ENCODE results near the gene ARHGAP33.

Gene ARHGAP33

GRCh38 chr19:35740423-35741202, 34.8 kb upstream of the ARHGAP33 start:
- peak; percentile 84 for DNase-seq

DNA sequence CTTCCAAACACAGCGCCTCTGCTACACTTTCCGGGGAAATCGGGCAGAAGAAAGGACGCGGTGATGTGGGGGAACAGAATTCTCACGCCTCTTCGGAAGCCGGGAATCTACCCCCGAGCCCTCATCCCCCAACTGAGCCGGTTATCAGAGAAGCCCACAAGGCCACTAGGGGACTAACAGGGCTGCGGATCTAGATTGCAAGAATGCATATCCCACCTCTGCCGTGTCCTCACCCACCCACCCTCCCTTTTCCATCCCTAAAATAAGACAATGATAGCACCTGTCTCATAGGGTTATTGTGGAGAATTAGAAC, 34.2 kb upstream of the ARHGAP33 start:
- DNase-seq, result no peak

DNA sequence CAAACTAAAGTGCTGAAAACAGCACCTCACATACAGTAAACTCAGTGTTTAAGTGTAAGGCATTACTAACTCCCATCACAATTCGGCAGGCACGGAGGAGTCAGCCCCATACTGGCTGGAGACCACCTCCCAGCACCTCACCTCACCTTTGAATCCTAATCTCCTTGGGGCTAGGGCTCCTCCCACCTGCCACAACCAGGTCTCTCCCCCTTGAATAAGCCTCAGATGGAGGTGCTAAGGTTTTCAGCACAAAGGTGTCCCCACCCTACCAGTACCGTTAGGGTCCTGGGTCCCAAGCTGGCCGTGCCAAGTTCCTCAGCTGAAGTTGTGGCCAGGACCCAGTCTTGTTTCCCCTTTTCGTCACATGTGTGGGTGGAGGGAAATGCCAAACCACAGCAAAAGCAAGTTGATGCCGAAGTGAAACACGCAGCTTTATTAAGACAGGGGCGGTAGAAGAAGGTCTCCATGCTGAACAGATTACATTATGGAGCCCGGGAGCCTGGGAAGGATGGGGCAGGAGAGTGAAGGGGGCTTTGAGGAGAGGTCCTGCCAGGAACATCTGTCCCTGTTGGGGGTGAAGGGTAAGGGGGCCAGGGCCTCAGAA, 33.1 kb upstream of the ARHGAP33 start, which contains the start of gene IGFLR1:
IGFLR1 (minus strand) TSS at position 332 of the 604 bp plus-strand sequence. CDS start 1,272 bp downstream, outside the sequence.
- no peak for DNase-seq

- no peak for DNase-seq
Measured at GRCh38 chr19:35743640-35744429, 31.5 kb upstream of the ARHGAP33 start.

GRCh38 chr19:35744430-35745327, 30.7 kb upstream of the ARHGAP33 start:
- peak; percentile 49 for DNase-seq

- peak; percentile 95 for DNase-seq
Measured at GRCh38 chr19:35745328-35746086, 29.9 kb upstream of the ARHGAP33 start, which contains the start of the genes PSENEN and U2AF1L4. PSENEN (plus strand) TSS chr19:35745651; CDS start chr19:35745931, 280 bp downstream. U2AF1L4 (minus strand) TSS chr19:35745418; CDS start chr19:35745391, 27 bp downstream.

DNA sequence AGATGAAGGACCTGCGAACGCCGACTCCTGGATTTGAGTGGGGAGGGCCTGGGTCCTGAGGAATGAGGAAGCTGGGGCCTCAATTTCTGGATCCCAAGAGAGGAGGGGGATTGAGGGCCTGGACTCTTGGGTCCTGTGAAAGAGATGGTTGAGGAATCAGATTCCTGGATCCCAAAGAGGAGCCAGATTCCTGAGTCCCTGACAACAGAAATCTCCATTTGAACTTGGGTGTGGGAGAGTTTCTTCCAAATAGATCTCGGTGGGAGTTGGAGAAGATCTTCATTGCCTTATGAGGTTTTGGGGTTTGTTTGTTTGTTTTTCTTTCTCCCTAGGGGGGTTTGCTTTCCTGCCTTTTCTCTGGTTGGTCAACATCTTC, 29.3 kb upstream of the ARHGAP33 start:
- no peak for DNase-seq

DNA sequence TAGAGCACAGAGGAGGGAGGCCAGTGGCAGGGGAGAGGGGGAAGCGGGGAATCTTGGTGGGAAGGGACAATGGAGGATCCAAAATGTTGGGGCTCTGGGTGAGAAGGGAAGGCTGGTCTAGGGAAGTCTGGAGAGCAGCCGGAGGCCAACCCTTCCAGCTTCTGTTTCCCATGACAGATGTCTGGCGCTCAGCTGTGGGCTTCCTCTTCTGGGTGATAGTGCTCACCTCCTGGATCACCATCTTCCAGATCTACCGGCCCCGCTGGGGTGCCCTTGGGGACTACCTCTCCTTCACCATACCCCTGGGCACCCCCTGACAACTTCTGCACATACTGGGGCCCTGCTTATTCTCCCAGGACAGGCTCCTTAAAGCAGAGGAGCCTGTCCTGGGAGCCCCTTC, 28.8 kb upstream of the ARHGAP33 start:
- no peak for DNase-seq

- DNase-seq, result peak; percentile 96
Measured at GRCh38 chr19:35748106-35749020, 27.0 kb upstream of the ARHGAP33 start, which contains the start of gene LIN37. LIN37 (plus strand) TSS chr19:35748576; CDS start chr19:35748725, 149 bp downstream.

DNA sequence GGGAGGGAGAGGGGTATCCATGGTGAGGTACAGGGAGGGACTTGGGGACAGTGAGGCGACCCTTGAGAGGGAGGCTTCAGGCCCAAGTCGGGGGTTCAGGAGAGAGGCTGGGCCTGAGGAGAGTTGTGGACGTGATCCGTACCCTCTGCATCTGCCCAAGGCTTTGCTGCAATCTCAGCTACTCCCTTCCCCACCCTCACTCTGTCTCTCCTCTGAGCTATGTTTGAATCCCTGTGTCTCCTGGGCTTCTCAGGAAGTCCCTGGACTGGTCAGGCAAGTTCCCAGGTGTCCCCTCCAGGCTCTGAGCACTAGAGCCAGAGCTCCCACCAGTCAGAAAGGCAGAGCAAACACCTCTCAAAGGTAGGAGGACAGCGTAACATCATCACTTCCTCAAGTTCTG, 25.2 kb upstream of the ARHGAP33 start:
- DNase-seq, result no peak

- no peak for DNase-seq
Measured at GRCh38 chr19:35751839-35752745, 23.3 kb upstream of the ARHGAP33 start.

DNA sequence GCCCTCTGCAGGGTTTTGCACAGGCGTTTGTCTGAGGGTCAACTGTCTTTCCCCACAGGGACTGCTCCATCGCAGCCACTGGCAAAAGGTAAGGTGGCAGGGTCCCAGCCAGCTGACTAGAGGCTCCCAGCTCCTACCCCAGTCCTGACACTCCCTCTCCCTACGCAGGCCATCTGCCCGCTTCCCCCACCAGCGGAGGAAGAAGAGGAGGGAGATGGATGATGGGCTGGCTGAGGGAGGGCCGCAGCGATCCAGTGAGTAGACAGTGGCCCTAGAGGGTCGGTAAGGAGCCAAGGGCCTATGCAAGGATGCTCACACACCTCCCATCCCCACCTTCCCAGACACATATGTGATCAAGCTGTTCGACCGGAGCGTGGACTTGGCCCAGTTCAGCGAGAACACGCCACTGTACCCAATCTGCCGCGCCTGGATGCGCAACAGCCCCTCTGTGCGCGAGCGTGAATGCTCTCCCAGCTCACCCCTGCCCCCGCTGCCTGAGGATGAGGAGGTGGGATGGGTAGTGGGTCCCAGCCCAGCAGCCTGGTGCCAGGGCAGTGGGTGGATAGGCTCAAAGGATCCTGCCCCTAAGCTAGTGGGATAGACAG, 22.5 kb upstream of the ARHGAP33 start:
- no peak for DNase-seq

GRCh38 chr19:35753634-35754369, 21.6 kb upstream of the ARHGAP33 start:
- DNase-seq, result no peak

DNA sequence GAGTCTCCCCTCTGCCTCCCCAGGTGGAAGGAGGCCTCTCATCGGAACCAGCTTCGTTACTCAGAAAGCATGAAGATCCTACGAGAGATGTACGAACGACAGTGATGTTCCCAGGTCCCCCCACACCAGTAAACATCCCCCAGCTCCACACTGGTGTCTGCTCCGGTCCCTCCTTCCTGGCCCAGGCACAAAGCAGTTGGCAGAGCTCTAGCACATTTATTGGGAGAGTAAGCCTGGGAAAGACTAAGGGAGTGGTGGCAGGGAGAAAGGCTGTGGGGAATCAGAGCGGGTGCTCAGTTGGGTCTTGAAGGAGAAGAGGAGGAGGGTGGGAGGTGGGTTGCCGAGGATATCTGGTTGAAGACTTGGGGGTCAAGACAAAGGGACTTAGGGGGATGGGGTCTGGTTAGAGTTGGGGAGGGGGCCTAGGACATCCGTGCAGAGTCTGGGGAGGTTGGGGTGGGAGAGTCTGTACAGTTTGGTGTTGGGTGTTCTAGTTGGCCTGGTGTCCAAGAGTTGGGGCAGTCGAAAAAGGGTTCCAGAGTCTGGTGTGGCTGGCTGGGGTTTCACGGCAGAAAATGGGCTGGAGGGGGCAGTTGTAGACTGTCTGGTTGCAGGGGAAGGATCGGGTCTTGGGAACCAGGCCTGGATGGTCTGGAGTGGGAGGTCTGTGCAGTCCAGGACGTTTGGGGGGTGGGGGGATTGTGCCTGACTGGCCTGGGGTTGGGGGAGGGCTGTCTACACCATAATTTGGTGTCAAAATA, 20.8 kb upstream of the ARHGAP33 start:
- no peak for DNase-seq

- DNase-seq, result no peak
Measured at GRCh38 chr19:35755131-35755549, 20.2 kb upstream of the ARHGAP33 start.

DNA sequence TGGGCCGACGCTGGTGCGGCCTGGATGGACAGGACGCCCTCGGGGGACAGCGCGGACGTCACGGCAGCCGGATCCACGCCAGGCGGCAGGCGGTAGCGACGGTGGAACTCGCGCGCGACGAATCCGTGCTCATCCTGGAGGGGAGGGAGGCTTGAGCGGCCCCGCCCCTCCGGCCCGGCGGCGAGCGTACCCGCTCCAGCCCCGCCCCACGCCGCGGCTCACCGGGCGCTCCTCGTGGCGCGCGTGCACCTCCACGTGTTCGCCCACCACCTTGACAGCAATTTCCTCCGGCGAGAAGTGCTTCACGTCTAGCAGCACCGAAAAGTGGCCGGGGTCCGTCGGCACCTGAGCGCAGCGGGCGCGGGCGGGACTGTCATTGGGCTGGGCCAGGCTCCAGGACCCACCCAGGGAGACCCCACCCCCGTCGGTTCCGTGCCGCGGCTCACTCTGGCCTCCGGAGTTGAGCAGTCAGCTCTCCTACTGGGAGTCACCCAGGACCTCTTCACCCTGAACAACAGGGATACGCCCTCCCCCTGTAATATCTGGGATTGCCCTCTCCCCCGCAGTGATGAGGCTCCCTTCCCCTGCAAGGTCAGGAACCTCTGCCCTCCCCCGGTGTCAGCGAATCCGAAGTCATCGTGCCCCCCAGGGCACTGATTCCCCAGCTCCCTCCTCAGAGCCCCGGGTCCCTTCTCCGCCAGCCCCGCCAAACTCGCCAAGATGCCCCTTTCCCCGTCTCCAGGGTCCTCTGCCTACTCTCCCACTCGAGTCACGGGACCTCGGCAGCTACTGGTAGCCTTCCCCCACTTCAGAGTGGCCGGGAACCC, 19.6 kb upstream of the ARHGAP33 start:
- DNase-seq, result no peak

Measured in KG1 (cell line).